SK-N-SH (cell line): ENCODE results near the gene SULF2. TPM values are rescaled to one million over a fixed set of nuclear protein-coding genes. Genes with fewer than 3 reads are reported as not detected.

ENCODE experiments used
- CTCF ChIA-PET: fragments of 300-600, 350-600 bp; formaldehyde crosslinking; extraction: SDS; loops from one replicate; lab custom pipeline; 2021; lab: Yijun Ruan, JAX
- POLR2A ChIA-PET: fragments of 350-600 bp; sonication (Branson Sonifier 250); formaldehyde crosslinking; extraction: SDS; loops from one replicate; lab custom pipeline; 2020; ENCODE audit warnings: antibody characterized with exemption, inconsistent platforms; lab: Yijun Ruan, JAX
- DNase-seq: peaks from one replicate; pipeline ENCODE4 v3.0.0; 2012
- H2AFZ ChIP-seq: fragments of 200-600 bp; sonication (generic); 2 replicates; pipeline ENCODE4 v1.8.1; 2016; ENCODE audit warnings: antibody characterized with exemption, mild to moderate bottlenecking, low read depth
- H3F3A ChIP-seq: fragments of 200-600 bp; sonication (generic); replicated peaks from 2 replicates; pipeline ENCODE3; 2016; ENCODE audit warnings: antibody characterized with exemption, mild to moderate bottlenecking; ENCODE audit not compliant: insufficient read depth
- H3K27ac ChIP-seq, 2 experiments: fragments of 200-500 bp in 1 of 2; fragments of 200-600 bp in 1 of 2; sonication (Bioruptor generic) in 1 of 2; sonication (generic), shearing (Covaris generic) in 1 of 2; 2 replicates each; pipeline versions ENCODE4 v1.5.1 to v1.6.1; 2014 to 2016; ENCODE audit warnings: low read depth in 2 of 2, inconsistent platforms in 1 of 2, low read length in 1 of 2, mild to moderate bottlenecking in 1 of 2, mixed read lengths in 1 of 2
- H3K27me3 ChIP-seq: fragments of 200-600 bp; sonication (generic), shearing (Covaris generic); 2 replicates; pipeline ENCODE4 v1.6.1; 2016; ENCODE audit warnings: mixed run types; ENCODE audit not compliant: insufficient read depth
- H3K36me3 ChIP-seq, 2 experiments: fragments of 200-500 bp in 1 of 2; fragments of 200-600 bp in 1 of 2; sonication (Bioruptor generic) in 1 of 2; sonication (generic) in 1 of 2; replicated peaks in 1 of 2; 2 replicates each; pipeline versions ENCODE3 to v1.5.1; 2014 to 2016; ENCODE audit warnings: low read length in 1 of 2, mild to moderate bottlenecking in 1 of 2; ENCODE audit not compliant: insufficient read depth in 2 of 2, control insufficient read depth in 1 of 2
- H3K4me1 ChIP-seq, 2 experiments: fragments of 200-500 bp in 1 of 2; fragments of 200-600 bp in 1 of 2; sonication (Bioruptor generic) in 1 of 2; sonication (generic), shearing (Covaris generic) in 1 of 2; 2 replicates each; pipeline versions ENCODE4 v1.5.1 to v1.6.1; 2014 to 2016; ENCODE audit warnings: low read depth in 1 of 2, low read length in 1 of 2, mixed run types in 1 of 2; ENCODE audit not compliant: insufficient read depth in 2 of 2, control insufficient read depth in 1 of 2
- H3K4me2 ChIP-seq: fragments of 200-600 bp; sonication (generic), shearing (Covaris generic); 2 replicates; pipeline ENCODE4 v1.6.1; 2017; ENCODE audit warnings: mixed run types
- H3K4me3 ChIP-seq, 2 experiments: fragments of 200-500 bp in 1 of 2; fragments of 200-600 bp in 1 of 2; sonication (Bioruptor generic) in 1 of 2; sonication (generic), shearing (Covaris generic) in 1 of 2; 2 replicates each; pipeline versions ENCODE4 v1.5.1 to v1.8.1; 2014 to 2016; ENCODE audit warnings: low read depth in 2 of 2, inconsistent platforms in 1 of 2, low read length in 1 of 2, mild to moderate bottlenecking in 1 of 2, mixed read lengths in 1 of 2, moderate library complexity in 1 of 2
- H3K79me2 ChIP-seq: fragments of 200-600 bp; sonication (generic); 2 replicates; pipeline ENCODE4 v1.8.1; 2017; ENCODE audit warnings: mild to moderate bottlenecking; ENCODE audit not compliant: insufficient read depth
- H3K9ac ChIP-seq: fragments of 200-600 bp; sonication (generic); 2 replicates; pipeline ENCODE4 v1.6.1; 2017; ENCODE audit warnings: mixed run types
- H3K9me2 ChIP-seq: fragments of 200-600 bp; sonication (generic); 2 replicates; pipeline ENCODE4 v1.6.1; 2017; ENCODE audit warnings: mixed run types
- H3K9me3 ChIP-seq: fragments of 200-600 bp; sonication (generic); 2 replicates; pipeline ENCODE4 v1.6.1; 2017; ENCODE audit warnings: mixed run types, mild to moderate bottlenecking, moderate library complexity
- H4K20me1 ChIP-seq: fragments of 200-600 bp; sonication (generic); 2 replicates; pipeline ENCODE4 v1.6.1; 2017; ENCODE audit warnings: mild to moderate bottlenecking, mixed run types; ENCODE audit not compliant: insufficient read depth
- CHD2 ChIP-seq: fragments of 150-350 bp; IDR thresholded peaks from 2 replicates; pipeline ENCODE4 v1.6.1; 2018; ENCODE audit warnings: low read length; ENCODE audit not compliant: partially characterized antibody
- ELF1 ChIP-seq: IDR thresholded peaks from 2 replicates; pipeline ENCODE4 v1.4.0; 2012
- FOXM1 ChIP-seq: IDR thresholded peaks from 2 replicates; pipeline ENCODE4 v1.4.0; 2012; ENCODE audit warnings: low read depth, mild to moderate bottlenecking
- JUND ChIP-seq: IDR thresholded peaks from 2 replicates; pipeline ENCODE4 v1.4.0; 2012
- MXI1 ChIP-seq: IDR thresholded peaks from 2 replicates; pipeline ENCODE4 v1.6.1; 2012; ENCODE audit warnings: mild to moderate bottlenecking, low read depth, low read length, improper control_type of control experiment
- NFIC ChIP-seq: IDR thresholded peaks from 2 replicates; pipeline ENCODE4 v1.4.0; 2012; ENCODE audit warnings: borderline replicate concordance
- NRF1 ChIP-seq: IDR thresholded peaks from 2 replicates; pipeline ENCODE4 v1.6.1; 2012; ENCODE audit warnings: low read depth, mild to moderate bottlenecking, low read length
- POLR2AphosphoS5 ChIP-seq: IDR thresholded peaks from 2 replicates; pipeline ENCODE4 v1.6.1; 2012; ENCODE audit warnings: low read depth, low read length
- RAD21 ChIP-seq: IDR thresholded peaks from 2 replicates; pipeline ENCODE4 v1.6.1; 2012; ENCODE audit warnings: mild to moderate bottlenecking, low read length
- RXRA ChIP-seq: IDR thresholded peaks from 2 replicates; pipeline ENCODE4 v1.4.0; 2012; ENCODE audit warnings: low read depth, mild to moderate bottlenecking, borderline replicate concordance
- SMC3 ChIP-seq: IDR thresholded peaks from 2 replicates; pipeline ENCODE4 v1.6.1; 2012; ENCODE audit warnings: low read depth, low read length, improper control_type of control experiment
- TAF1 ChIP-seq: IDR thresholded peaks from 2 replicates; pipeline ENCODE4 v1.6.1; 2012; ENCODE audit warnings: low read depth, mild to moderate bottlenecking, low read length, moderate library complexity, borderline replicate concordance
- TCF12 ChIP-seq: IDR thresholded peaks from 2 replicates; pipeline ENCODE4 v1.4.0; 2012
- USF1 ChIP-seq: IDR thresholded peaks from 2 replicates; pipeline ENCODE4 v1.4.0; 2012; ENCODE audit warnings: low read depth, borderline replicate concordance
- ZBTB33 ChIP-seq: IDR thresholded peaks from 2 replicates; pipeline ENCODE4 v1.4.0; 2012; ENCODE audit warnings: low read depth, borderline replicate concordance
- WGBS: methylation state at CpG from one replicate; pipeline ENCODE4 v1.1.6; 2017; ENCODE audit warnings: low lambda C conversion rate; 5-methylcytosine and 5-hydroxymethylcytosine counted together
- polyA plus RNA-seq, 3 experiments: library from polyadenylated mRNA; depleted of rRNA; stranded (reverse); fragments of >200 nt; gene quantifications; 2 replicates each; pipeline ENCODE4 v1.2.3, GENCODE V29; 2012
- TF ChIP-seq, protein P1 (sequence below): IDR thresholded peaks from 2 replicates; pipeline ENCODE4 v1.4.0; 2012; ENCODE audit warnings: low read depth
- TF ChIP-seq, protein P2 (sequence below): IDR thresholded peaks from 2 replicates; pipeline ENCODE4 v1.6.1; 2012; ENCODE audit warnings: mild to moderate bottlenecking, low read depth, low read length, moderate library complexity
- TF ChIP-seq, protein P3 (sequence below): fragments of 150-350 bp; IDR thresholded peaks from 2 replicates; pipeline ENCODE4 v1.6.1; 2017; ENCODE audit warnings: antibody characterized with exemption, low read length, low read depth, borderline replicate concordance

The SULF2 gene
- polyA plus RNA-seq, 1 of the 3 experiments (the other 2 are of a cell fraction): 20.2 TPM

DNA sequence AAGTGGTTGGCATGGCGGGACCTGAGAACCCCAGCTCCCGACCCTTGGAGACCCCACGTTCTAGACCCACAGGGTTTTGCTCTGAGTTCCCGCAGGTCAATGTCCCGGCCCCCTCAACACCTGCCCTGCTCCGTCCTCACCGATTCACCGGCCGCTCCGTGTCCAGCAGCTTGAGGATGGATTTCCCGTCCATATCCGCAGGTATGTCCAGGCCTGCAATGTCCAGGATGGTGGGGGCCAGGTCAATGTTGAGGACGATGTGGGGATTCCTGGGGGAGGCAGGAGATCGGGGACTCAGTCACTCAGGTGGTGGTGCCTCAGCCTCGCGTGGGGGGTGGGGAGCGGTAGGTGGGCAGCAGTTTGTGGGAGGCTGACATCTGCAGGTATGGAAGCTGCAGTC lies 106.7 kb downstream of the SULF2 start:
- no peak for DNase-seq
- TF ChIP-seq NRF1: no peak
- TF ChIP-seq JUND: no peak
- no peak for TF ChIP-seq SMC3
- TF ChIP-seq USF1: no peak
- TF ChIP-seq TCF12: no peak
- TF ChIP-seq, protein P1, sequence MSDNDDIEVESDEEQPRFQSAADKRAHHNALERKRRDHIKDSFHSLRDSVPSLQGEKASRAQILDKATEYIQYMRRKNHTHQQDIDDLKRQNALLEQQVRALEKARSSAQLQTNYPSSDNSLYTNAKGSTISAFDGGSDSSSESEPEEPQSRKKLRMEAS: no peak
- TF ChIP-seq RXRA: no peak
- TF ChIP-seq NFIC: no peak
- TF ChIP-seq CHD2: no peak
- TF ChIP-seq, protein P2, sequence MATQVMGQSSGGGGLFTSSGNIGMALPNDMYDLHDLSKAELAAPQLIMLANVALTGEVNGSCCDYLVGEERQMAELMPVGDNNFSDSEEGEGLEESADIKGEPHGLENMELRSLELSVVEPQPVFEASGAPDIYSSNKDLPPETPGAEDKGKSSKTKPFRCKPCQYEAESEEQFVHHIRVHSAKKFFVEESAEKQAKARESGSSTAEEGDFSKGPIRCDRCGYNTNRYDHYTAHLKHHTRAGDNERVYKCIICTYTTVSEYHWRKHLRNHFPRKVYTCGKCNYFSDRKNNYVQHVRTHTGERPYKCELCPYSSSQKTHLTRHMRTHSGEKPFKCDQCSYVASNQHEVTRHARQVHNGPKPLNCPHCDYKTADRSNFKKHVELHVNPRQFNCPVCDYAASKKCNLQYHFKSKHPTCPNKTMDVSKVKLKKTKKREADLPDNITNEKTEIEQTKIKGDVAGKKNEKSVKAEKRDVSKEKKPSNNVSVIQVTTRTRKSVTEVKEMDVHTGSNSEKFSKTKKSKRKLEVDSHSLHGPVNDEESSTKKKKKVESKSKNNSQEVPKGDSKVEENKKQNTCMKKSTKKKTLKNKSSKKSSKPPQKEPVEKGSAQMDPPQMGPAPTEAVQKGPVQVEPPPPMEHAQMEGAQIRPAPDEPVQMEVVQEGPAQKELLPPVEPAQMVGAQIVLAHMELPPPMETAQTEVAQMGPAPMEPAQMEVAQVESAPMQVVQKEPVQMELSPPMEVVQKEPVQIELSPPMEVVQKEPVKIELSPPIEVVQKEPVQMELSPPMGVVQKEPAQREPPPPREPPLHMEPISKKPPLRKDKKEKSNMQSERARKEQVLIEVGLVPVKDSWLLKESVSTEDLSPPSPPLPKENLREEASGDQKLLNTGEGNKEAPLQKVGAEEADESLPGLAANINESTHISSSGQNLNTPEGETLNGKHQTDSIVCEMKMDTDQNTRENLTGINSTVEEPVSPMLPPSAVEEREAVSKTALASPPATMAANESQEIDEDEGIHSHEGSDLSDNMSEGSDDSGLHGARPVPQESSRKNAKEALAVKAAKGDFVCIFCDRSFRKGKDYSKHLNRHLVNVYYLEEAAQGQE: no peak
- TF ChIP-seq POLR2AphosphoS5: no peak
- TF ChIP-seq ZBTB33: no peak
- TF ChIP-seq FOXM1: no peak
- TF ChIP-seq, protein P3, sequence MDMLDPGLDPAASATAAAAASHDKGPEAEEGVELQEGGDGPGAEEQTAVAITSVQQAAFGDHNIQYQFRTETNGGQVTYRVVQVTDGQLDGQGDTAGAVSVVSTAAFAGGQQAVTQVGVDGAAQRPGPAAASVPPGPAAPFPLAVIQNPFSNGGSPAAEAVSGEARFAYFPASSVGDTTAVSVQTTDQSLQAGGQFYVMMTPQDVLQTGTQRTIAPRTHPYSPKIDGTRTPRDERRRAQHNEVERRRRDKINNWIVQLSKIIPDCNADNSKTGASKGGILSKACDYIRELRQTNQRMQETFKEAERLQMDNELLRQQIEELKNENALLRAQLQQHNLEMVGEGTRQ: no peak
- no peak for TF ChIP-seq ELF1
- TF ChIP-seq TAF1: no peak
- TF ChIP-seq RAD21: no peak
- TF ChIP-seq MXI1: no peak
- H2AFZ ChIP-seq: no peak overlapping the region
- no peak overlapping the region for H3K4me2 ChIP-seq
- no peaks in the 10 kb centered on the region for H3K79me2 ChIP-seq
- H3K4me3 ChIP-seq: no peak overlapping the region
- no peaks in the 10 kb centered on the region for H3K36me3 ChIP-seq
- H3K9me2 ChIP-seq: no peaks in the 10 kb centered on the region
- no peaks in the 10 kb centered on the region for H3K27me3 ChIP-seq
- no peak overlapping the region for H3K27ac ChIP-seq
- H3K4me1 ChIP-seq: peaks cover 0 to 8% of the 10 kb centered on the region in 2 experiments; a peak in 1 of 4 replicates
- no peaks in the 10 kb centered on the region for H3F3A ChIP-seq
- no peaks in the 10 kb centered on the region for H4K20me1 ChIP-seq
- WGBS: 95% methylated on average over 17 of the region's 17 CpGs
- no peak overlapping the region for H3K9ac ChIP-seq
- POLR2A ChIA-PET: no interaction called here
- no peaks in the 10 kb centered on the region for H3K9me3 ChIP-seq
- CTCF ChIA-PET: interaction anchor here (0.5 to 24.9 kb wide), 43 partner anchors 8 to 954 kb away, joined by 3 to 437 read pairs (median 4); partner anchors contain the start of gene SULF2
